HEK293 (cell line): ENCODE data around the gene NPPB.

ENCODE experiments used
- GFI1B ChIP-seq: fragments of 450-650 bp; formaldehyde crosslinking; IDR thresholded peaks from 2 replicates; pipeline ENCODE4 v1.5.1; 2016; ENCODE audit warnings: missing biosample characterization, missing genetic modification characterization
- GLIS2 ChIP-seq: fragments of 450-650 bp; formaldehyde crosslinking; IDR thresholded peaks from 2 replicates; pipeline ENCODE4 v1.5.1; 2016; ENCODE audit warnings: missing biosample characterization, missing genetic modification characterization
- HOXC10 ChIP-seq: sonication (generic); formaldehyde crosslinking; IDR thresholded peaks from 2 replicates; pipeline ENCODE4 v1.8.1; 2023; ENCODE audit warnings: mild to moderate bottlenecking, missing genetic modification reagents
- KLF17 ChIP-seq: fragments of 450-650 bp; formaldehyde crosslinking; IDR thresholded peaks from 2 replicates; pipeline ENCODE4 v1.5.1; 2016; ENCODE audit warnings: missing biosample characterization, missing genetic modification characterization
- MEIS1 ChIP-seq: sonication (generic); formaldehyde crosslinking; IDR thresholded peaks from 2 replicates; pipeline ENCODE4 v1.8.1; 2022; ENCODE audit warnings: missing genetic modification reagents, mild to moderate bottlenecking, borderline replicate concordance
- OSR2 ChIP-seq: fragments of 450-650 bp; formaldehyde crosslinking; IDR thresholded peaks from 2 replicates; pipeline ENCODE4 v1.5.1; 2016; ENCODE audit warnings: missing biosample characterization, missing genetic modification characterization
- PRDM1 ChIP-seq: fragments of 450-650 bp; formaldehyde crosslinking; IDR thresholded peaks from 2 replicates; pipeline ENCODE4; 2016; ENCODE audit warnings: missing biosample characterization, missing genetic modification characterization
- SALL2 ChIP-seq: fragments of 450-650 bp; formaldehyde crosslinking; IDR thresholded peaks from 2 replicates; pipeline ENCODE4 v1.5.0; 2017; ENCODE audit warnings: missing biosample characterization, mild to moderate bottlenecking, missing genetic modification characterization, borderline replicate concordance
- SCRT1 ChIP-seq: fragments of 450-650 bp; formaldehyde crosslinking; IDR thresholded peaks from 2 replicates; pipeline ENCODE4 v1.5.1; 2016; ENCODE audit warnings: missing biosample characterization, missing genetic modification characterization, borderline replicate concordance
- SCRT2 ChIP-seq: fragments of 450-650 bp; formaldehyde crosslinking; IDR thresholded peaks from 2 replicates; pipeline ENCODE4 v1.5.1; 2016; ENCODE audit warnings: missing biosample characterization, missing genetic modification characterization
- YY2 ChIP-seq: fragments of 450-650 bp; formaldehyde crosslinking; IDR thresholded peaks from 2 replicates; pipeline ENCODE4 v1.5.1; 2016; ENCODE audit warnings: missing biosample characterization, missing genetic modification characterization
- ZBTB11 ChIP-seq: fragments of 450-650 bp; formaldehyde crosslinking; conservative IDR thresholded peaks from 2 replicates; pipeline ENCODE4 v1.5.1; 2016; ENCODE audit warnings: low read depth, missing biosample characterization, missing genetic modification characterization
- ZBTB17 ChIP-seq: fragments of 450-650 bp; formaldehyde crosslinking; IDR thresholded peaks from 2 replicates; pipeline ENCODE4 v1.5.1; 2016; ENCODE audit warnings: missing biosample characterization, missing genetic modification characterization
- ZBTB20 ChIP-seq: fragments of 450-650 bp; formaldehyde crosslinking; IDR thresholded peaks from 2 replicates; pipeline ENCODE4 v1.5.1; 2016; ENCODE audit warnings: missing biosample characterization, missing genetic modification characterization
- ZBTB26 ChIP-seq: fragments of 450-650 bp; formaldehyde crosslinking; optimal IDR thresholded peaks from 2 replicates; pipeline ENCODE3; 2016; ENCODE audit warnings: missing biosample characterization, mild to moderate bottlenecking, missing genetic modification characterization
- ZFP41 ChIP-seq: fragments of 450-650 bp; formaldehyde crosslinking; IDR thresholded peaks from 2 replicates; pipeline ENCODE4 v1.5.1; 2016; ENCODE audit warnings: missing biosample characterization, missing genetic modification characterization, borderline replicate concordance
- ZFP69B ChIP-seq: fragments of 450-650 bp; formaldehyde crosslinking; IDR thresholded peaks from 2 replicates; pipeline ENCODE4 v1.5.1; 2016; ENCODE audit warnings: missing biosample characterization, missing genetic modification characterization
- ZNF133 ChIP-seq: fragments of 450-650 bp; formaldehyde crosslinking; IDR thresholded peaks from 2 replicates; pipeline ENCODE4 v1.5.1; 2016; ENCODE audit warnings: missing biosample characterization, missing genetic modification characterization
- ZNF140 ChIP-seq: fragments of 450-650 bp; formaldehyde crosslinking; IDR thresholded peaks from 2 replicates; pipeline ENCODE4 v1.5.1; 2016; ENCODE audit warnings: missing biosample characterization, missing genetic modification characterization
- ZNF19 ChIP-seq: fragments of 450-650 bp; formaldehyde crosslinking; IDR thresholded peaks from 2 replicates; pipeline ENCODE4; 2016; ENCODE audit warnings: missing biosample characterization, missing genetic modification characterization, low read depth
- ZNF24 ChIP-seq: fragments of 450-650 bp; formaldehyde crosslinking; IDR thresholded peaks from 2 replicates; pipeline ENCODE4 v1.5.1; 2016; ENCODE audit warnings: missing biosample characterization, missing genetic modification characterization
- ZNF311 ChIP-seq: fragments of 450-650 bp; formaldehyde crosslinking; IDR thresholded peaks from 2 replicates; pipeline ENCODE4 v1.5.1; 2017; ENCODE audit warnings: missing biosample characterization, missing genetic modification characterization, borderline replicate concordance
- ZNF362 ChIP-seq: fragments of 450-650 bp; formaldehyde crosslinking; IDR thresholded peaks from 2 replicates; pipeline ENCODE4 v1.5.1; 2016; ENCODE audit warnings: missing biosample characterization, missing genetic modification characterization
- ZNF366 ChIP-seq: fragments of 450-650 bp; formaldehyde crosslinking; conservative IDR thresholded peaks from 2 replicates; pipeline ENCODE4 v1.5.1; 2016; ENCODE audit warnings: missing biosample characterization, missing genetic modification characterization
- ZNF529 ChIP-seq: fragments of 450-650 bp; formaldehyde crosslinking; IDR thresholded peaks from 2 replicates; pipeline ENCODE4 v1.5.1; 2017; ENCODE audit warnings: missing genetic modification characterization, missing biosample characterization; ENCODE audit not compliant: insufficient replicate concordance
- ZNF544 ChIP-seq: fragments of 450-650 bp; formaldehyde crosslinking; IDR thresholded peaks from 2 replicates; pipeline ENCODE4 v1.5.0; 2017; ENCODE audit warnings: missing biosample characterization, missing genetic modification characterization
- ZNF549 ChIP-seq: fragments of 450-650 bp; IDR thresholded peaks from 2 replicates; pipeline ENCODE4 v1.5.1; 2018; ENCODE audit warnings: missing biosample characterization, missing genetic modification characterization, mild to moderate bottlenecking, inconsistent platforms, moderate library complexity
- ZNF558 ChIP-seq: fragments of 450-650 bp; formaldehyde crosslinking; IDR thresholded peaks from 2 replicates; pipeline ENCODE4 v1.5.1; 2016; ENCODE audit warnings: missing biosample characterization, missing genetic modification characterization
- ZNF76 ChIP-seq: fragments of 450-650 bp; formaldehyde crosslinking; IDR thresholded peaks from 2 replicates; pipeline ENCODE4; 2016; ENCODE audit warnings: low read depth, missing biosample characterization, missing genetic modification characterization, borderline replicate concordance
- ZNF843 ChIP-seq: fragments of 450-650 bp; formaldehyde crosslinking; IDR thresholded peaks from 2 replicates; pipeline ENCODE4 v1.5.1; 2016; ENCODE audit warnings: missing biosample characterization, missing genetic modification characterization
- ZSCAN30 ChIP-seq: fragments of 450-650 bp; IDR thresholded peaks from 2 replicates; pipeline ENCODE4 v1.5.1; 2018; ENCODE audit warnings: missing biosample characterization, mild to moderate bottlenecking, missing genetic modification characterization, moderate library complexity

The NPPB gene

GRCh38 chr1:11907275-11908094 is 48.7 kb upstream of the NPPB start (continued):
- TF ChIP-seq SCRT2 (tag by site-specific recombination) (no peak), GLIS2 (tag by site-specific recombination) (no peak), ZNF19 (tag by site-specific recombination) (no peak), ZBTB11 (tag by site-specific recombination) (no peak), ZNF843 (tag by site-specific recombination) (no peak), ZNF529 (tag by site-specific recombination) (no peak), ZSCAN30 (tag by site-specific recombination) (no peak), ZFP41 (tag by site-specific recombination) (no peak), SCRT1 (tag by site-specific recombination) (no peak), PRDM1 (tag by site-specific recombination) (peak; percentile 74), OSR2 (tag by site-specific recombination) (no peak), YY2 (tag by site-specific recombination) (no peak), ZNF133 (tag by site-specific recombination) (no peak), ZNF558 (tag by site-specific recombination) (no peak), SALL2 (tag by site-specific recombination) (no peak), ZBTB26 (tag by site-specific recombination) (no peak), ZNF549 (tag by site-specific recombination) (no peak), HOXC10 (CRISPR knock-in tag) (no peak), ZNF544 (tag by site-specific recombination) (no peak), ZNF311 (tag by site-specific recombination) (no peak), ZNF76 (tag by site-specific recombination) (peak; percentile 98), ZNF362 (tag by site-specific recombination) (0 out of 2 replicates have a peak, but pooled peaks have one; percentile 40), ZNF140 (tag by site-specific recombination) (no peak), MEIS1 (no peak), GFI1B (tag by site-specific recombination) (0 out of 2 replicates have a peak, but pooled peaks have one; percentile 18), ZNF24 (tag by site-specific recombination) (no peak), ZBTB20 (tag by site-specific recombination) (no peak), KLF17 (tag by site-specific recombination) (no peak), ZNF366 (tag by site-specific recombination) (no peak), ZBTB17 (no peak; the same call in 1 of the 2 replicates), ZFP69B (tag by site-specific recombination) (no peak)
